ENCODE results near the gene ZFHX2. TPM values are rescaled to one million over a fixed set of nuclear protein-coding genes. Genes with fewer than 3 reads are reported as not detected.

The ZFHX2 gene
- total RNA-seq, 1 donor: under 0.01 TPM

- no peak for TF ChIP-seq CTCF (IDR thresholded peaks at IDR 0.05; ENCODE audit: insufficient read depth, low read depth, low read length)
- no peak overlapping the region for H3K4me3 ChIP-seq (ENCODE audit: low read depth, low read length)
- no peak for DNase-seq (ENCODE audit: low read depth)
These were observed 29.6 kb downstream of the ZFHX2 start for GRCh38 chr14:23521785-23522640.

- TF ChIP-seq CTCF (IDR thresholded peaks at IDR 0.05; ENCODE audit: insufficient read depth, low read depth, low read length): no peak
- no peak overlapping the region for H3K4me3 ChIP-seq (ENCODE audit: low read depth, low read length)
- no peak for DNase-seq (ENCODE audit: low read depth)
These were observed 30.5 kb downstream of the ZFHX2 start for GRCh38 chr14:23520899-23521533.

- DNase-seq (ENCODE audit: low read depth): no peak
- H3K4me3 ChIP-seq (ENCODE audit: low read depth, low read length): no peak overlapping the region
- no peak for TF ChIP-seq CTCF (IDR thresholded peaks at IDR 0.05; ENCODE audit: insufficient read depth, low read depth, low read length)
These were observed 32.9 kb downstream of the ZFHX2 start for GRCh38 chr14:23518709-23519108.

GRCh38 chr14:23517650-23518326 is 33.8 kb downstream of the ZFHX2 start:
- TF ChIP-seq CTCF (IDR thresholded peaks at IDR 0.05; ENCODE audit: insufficient read depth, low read depth, low read length): no peak
- no peak overlapping the region for H3K4me3 ChIP-seq (ENCODE audit: low read depth, low read length)
- DNase-seq (ENCODE audit: low read depth): no peak

GRCh38 chr14:23514644-23514957 is 37.0 kb downstream of the ZFHX2 start:
- DNase-seq (ENCODE audit: low read depth): no peak
- no peak overlapping the region for H3K4me3 ChIP-seq (ENCODE audit: low read depth, low read length)
- no peak for TF ChIP-seq CTCF (IDR thresholded peaks at IDR 0.05; ENCODE audit: insufficient read depth, low read depth, low read length)

- no peak for TF ChIP-seq CTCF (IDR thresholded peaks at IDR 0.05; ENCODE audit: insufficient read depth, low read depth, low read length)
- no peak overlapping the region for H3K4me3 ChIP-seq (ENCODE audit: low read depth, low read length)
- no peak for DNase-seq (ENCODE audit: low read depth)
These were observed 37.5 kb downstream of the ZFHX2 start for GRCh38 chr14:23513818-23514643.

Data from fibroblast of villous mesenchyme (primary cell).